ENCODE data around the gene DKC1.
A peak's percentile ranks its signal among the peaks of the same experiment; 100 is the strongest.

The DKC1 gene

DNA sequence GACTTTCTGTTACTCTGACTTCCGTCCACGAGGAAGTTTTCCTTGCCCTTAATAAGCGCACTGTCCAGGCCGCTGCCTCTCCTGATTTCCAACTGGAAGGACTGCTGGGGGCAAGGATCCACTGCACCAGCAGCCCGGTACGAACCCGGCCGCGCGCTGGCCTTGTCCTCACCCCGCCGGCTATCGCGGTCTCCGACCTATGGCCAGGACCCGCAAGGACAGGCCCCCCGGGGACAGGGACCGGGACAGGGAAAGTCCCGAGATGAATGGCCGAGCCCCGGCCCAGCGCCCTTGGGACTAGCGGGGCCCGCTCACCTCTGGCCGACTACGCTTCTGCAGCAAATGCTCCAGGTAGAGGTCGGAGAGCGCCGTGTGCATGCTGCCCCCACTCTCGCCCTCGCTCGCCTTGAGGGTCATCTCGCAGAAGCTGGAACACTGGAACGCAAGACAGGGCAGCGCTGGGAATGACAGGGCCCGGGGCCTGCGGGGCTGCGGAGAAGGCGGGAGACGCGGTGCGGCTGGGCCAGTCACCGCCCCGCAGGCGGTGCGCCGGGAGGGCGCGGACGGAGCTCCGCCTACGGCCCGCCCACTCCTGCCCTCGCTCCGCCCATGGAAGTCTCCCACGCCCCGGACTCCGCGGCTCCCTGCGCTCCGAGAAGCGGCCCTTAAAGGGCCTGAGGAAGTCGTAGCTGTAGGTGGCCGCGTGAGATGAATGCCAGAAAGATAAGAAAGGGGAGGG is 42.5 kb downstream of the DKC1 start, which contains the start of gene MPP1:
Gene MPP1, minus strand, starts transcription at position 529 of the 739 bp plus-strand sequence. Its CDS starts 112 bp downstream, at position 417.
- H3K9ac ChIP-seq (ENCODE audit: insufficient read length, low read depth): peak within 1 kb of the TSS; percentile 61
- peak; percentile 33 for DNase-seq (ENCODE audit: low read depth, low spot score)
- peak within 1 kb of the TSS; percentile 51 for H3K4me3 ChIP-seq (ENCODE audit: insufficient read length, low read depth)
- TF ChIP-seq YY1 (IDR thresholded peaks at IDR 0.05; ENCODE audit: insufficient read depth, insufficient read length): no peak
- no peak for TF ChIP-seq ZNF274 (IDR thresholded peaks at IDR 0.05; ENCODE audit: low read depth, low read length)
- TF ChIP-seq SUZ12 (IDR thresholded peaks at IDR 0.05; ENCODE audit: extremely low read depth, insufficient read depth, insufficient read length): no peak
- no peaks in the 10 kb centered on the region for H3K4me1 ChIP-seq (ENCODE audit: insufficient read depth, insufficient read length)
- no peaks in the 10 kb centered on the region for H3K27me3 ChIP-seq (ENCODE audit: insufficient read depth, insufficient read length)
- H3K9me3 ChIP-seq (ENCODE audit: insufficient read depth, low read length): no peaks in the 10 kb centered on the region; the same call in 1 of the 2 replicates
- no peaks in the 10 kb centered on the region for H3K36me3 ChIP-seq (ENCODE audit: insufficient read depth, insufficient read length, low read length)

DNA sequence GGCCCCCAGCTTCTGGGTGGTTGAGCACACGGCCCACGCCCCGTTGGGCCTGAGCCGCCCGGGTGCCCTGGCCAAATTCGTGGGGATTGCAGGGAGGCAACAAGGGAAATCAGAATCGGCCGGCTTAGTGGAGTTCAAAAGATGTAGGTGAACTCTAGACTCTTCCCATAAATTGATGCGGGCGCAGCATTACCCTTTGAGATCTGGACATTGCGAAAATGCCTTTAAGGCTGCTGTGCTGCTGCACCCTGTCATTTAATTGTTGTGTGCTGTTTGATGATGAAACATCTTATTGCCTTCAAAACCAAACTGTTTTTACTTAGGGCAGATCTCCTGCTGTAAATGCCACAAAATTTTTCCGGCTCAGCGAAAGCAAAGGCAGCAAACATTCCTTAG is 43.0 kb downstream of the DKC1 start:
- H3K4me3 ChIP-seq (ENCODE audit: insufficient read length, low read depth): peak overlapping the region; percentile 51
- H3K36me3 ChIP-seq (ENCODE audit: insufficient read depth, insufficient read length, low read length): no peaks in the 10 kb centered on the region
- H3K4me1 ChIP-seq (ENCODE audit: insufficient read depth, insufficient read length): no peaks in the 10 kb centered on the region
- no peak for DNase-seq (ENCODE audit: low read depth, low spot score)
- no peaks in the 10 kb centered on the region for H3K27me3 ChIP-seq (ENCODE audit: insufficient read depth, insufficient read length)
- no peak overlapping the region for H3K9ac ChIP-seq (ENCODE audit: insufficient read length, low read depth)
- H3K9me3 ChIP-seq (ENCODE audit: insufficient read depth, low read length): no peaks in the 10 kb centered on the region; the same call in 1 of the 2 replicates
- TF ChIP-seq YY1 (IDR thresholded peaks at IDR 0.05; ENCODE audit: insufficient read depth, insufficient read length) (no peak), ZNF274 (IDR thresholded peaks at IDR 0.05; ENCODE audit: low read depth, low read length) (no peak), SUZ12 (IDR thresholded peaks at IDR 0.05; ENCODE audit: extremely low read depth, insufficient read depth, insufficient read length) (no peak)

DNA sequence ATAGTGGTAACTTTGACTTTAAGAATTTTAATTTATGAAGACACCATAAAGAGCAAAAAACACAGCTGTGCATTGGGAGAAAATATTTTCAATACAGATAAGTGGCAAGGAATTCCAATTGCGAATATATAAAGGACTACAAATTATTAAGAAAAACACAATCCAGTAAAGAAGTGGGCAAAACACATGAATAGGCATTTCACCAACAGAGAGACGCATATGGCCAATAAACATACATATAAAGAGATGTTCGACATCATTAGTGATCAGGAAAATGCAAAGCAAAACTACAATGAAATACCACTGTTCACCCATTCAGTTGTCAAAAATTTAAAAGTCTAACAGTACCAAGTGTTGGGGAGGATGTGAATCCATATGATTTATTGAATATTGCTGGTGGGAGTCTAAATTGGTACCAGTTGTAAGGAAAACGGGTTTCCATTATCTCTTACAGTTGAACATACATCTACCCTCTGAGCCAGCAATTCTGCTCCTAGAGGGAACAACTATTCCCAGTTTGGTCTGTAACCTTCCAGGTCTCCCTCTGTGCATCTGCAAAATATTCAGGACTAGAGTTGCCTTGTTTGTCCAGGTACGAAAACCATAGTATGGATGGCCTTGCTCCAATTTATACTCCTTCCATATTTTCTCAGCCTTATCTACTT is 44.3 kb downstream of the DKC1 start:
- H3K4me3 ChIP-seq (ENCODE audit: insufficient read length, low read depth): no peak overlapping the region
- no peaks in the 10 kb centered on the region for H3K4me1 ChIP-seq (ENCODE audit: insufficient read depth, insufficient read length)
- DNase-seq (ENCODE audit: low read depth, low spot score): no peak
- H3K36me3 ChIP-seq (ENCODE audit: insufficient read depth, insufficient read length, low read length): no peaks in the 10 kb centered on the region
- TF ChIP-seq YY1 (IDR thresholded peaks at IDR 0.05; ENCODE audit: insufficient read depth, insufficient read length) (no peak), ZNF274 (IDR thresholded peaks at IDR 0.05; ENCODE audit: low read depth, low read length) (no peak), SUZ12 (IDR thresholded peaks at IDR 0.05; ENCODE audit: extremely low read depth, insufficient read depth, insufficient read length) (no peak)
- no peaks in the 10 kb centered on the region; the same call in 1 of the 2 replicates for H3K9me3 ChIP-seq (ENCODE audit: insufficient read depth, low read length)
- no peak overlapping the region for H3K9ac ChIP-seq (ENCODE audit: insufficient read length, low read depth)
- H3K27me3 ChIP-seq (ENCODE audit: insufficient read depth, insufficient read length): no peaks in the 10 kb centered on the region

DNA sequence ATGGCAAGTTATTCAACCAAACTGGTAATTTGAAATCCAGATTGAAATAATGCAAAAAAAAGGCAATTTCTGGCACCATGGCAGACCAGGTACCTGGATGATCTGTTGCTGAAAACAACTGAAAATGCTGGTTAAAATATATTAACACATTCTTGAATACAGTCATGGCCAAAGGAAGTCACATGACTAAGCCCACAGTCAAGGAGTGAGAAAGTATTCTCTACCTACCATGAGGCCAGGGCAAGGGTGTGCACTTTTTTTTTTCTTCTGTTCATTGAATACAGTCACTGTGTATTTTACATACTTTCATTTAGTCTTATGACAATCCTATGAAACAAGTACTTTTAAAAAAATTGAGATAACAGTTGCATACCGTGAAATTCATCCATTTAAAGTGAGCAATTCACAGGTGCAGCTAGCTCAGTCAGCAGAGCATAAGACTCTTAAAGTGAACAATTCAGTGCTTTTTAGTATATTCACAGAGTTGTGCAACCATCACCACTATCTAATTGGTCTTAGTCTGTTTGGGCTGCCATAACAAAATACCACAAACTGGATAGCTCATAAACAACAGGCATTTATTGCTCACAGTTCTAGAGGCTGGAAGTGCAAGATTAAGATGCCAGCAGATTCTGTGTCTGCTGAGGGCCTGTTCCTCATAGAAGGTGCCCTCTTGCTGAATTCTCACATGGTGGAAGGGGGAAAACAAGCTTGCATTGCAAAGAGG is 47.4 kb downstream of the DKC1 start:
- no peaks in the 10 kb centered on the region; the same call in 1 of the 2 replicates for H3K9me3 ChIP-seq (ENCODE audit: insufficient read depth, low read length)
- DNase-seq (ENCODE audit: low read depth, low spot score): no peak
- H3K36me3 ChIP-seq (ENCODE audit: insufficient read depth, insufficient read length, low read length): no peaks in the 10 kb centered on the region
- TF ChIP-seq ZNF274 (IDR thresholded peaks at IDR 0.05; ENCODE audit: low read depth, low read length) (no peak), YY1 (IDR thresholded peaks at IDR 0.05; ENCODE audit: insufficient read depth, insufficient read length) (no peak), SUZ12 (IDR thresholded peaks at IDR 0.05; ENCODE audit: extremely low read depth, insufficient read depth, insufficient read length) (no peak)
- no peaks in the 10 kb centered on the region for H3K27me3 ChIP-seq (ENCODE audit: insufficient read depth, insufficient read length)
- H3K9ac ChIP-seq (ENCODE audit: insufficient read length, low read depth): no peak overlapping the region
- no peak overlapping the region for H3K4me3 ChIP-seq (ENCODE audit: insufficient read length, low read depth)
- no peaks in the 10 kb centered on the region for H3K4me1 ChIP-seq (ENCODE audit: insufficient read depth, insufficient read length)

DNA sequence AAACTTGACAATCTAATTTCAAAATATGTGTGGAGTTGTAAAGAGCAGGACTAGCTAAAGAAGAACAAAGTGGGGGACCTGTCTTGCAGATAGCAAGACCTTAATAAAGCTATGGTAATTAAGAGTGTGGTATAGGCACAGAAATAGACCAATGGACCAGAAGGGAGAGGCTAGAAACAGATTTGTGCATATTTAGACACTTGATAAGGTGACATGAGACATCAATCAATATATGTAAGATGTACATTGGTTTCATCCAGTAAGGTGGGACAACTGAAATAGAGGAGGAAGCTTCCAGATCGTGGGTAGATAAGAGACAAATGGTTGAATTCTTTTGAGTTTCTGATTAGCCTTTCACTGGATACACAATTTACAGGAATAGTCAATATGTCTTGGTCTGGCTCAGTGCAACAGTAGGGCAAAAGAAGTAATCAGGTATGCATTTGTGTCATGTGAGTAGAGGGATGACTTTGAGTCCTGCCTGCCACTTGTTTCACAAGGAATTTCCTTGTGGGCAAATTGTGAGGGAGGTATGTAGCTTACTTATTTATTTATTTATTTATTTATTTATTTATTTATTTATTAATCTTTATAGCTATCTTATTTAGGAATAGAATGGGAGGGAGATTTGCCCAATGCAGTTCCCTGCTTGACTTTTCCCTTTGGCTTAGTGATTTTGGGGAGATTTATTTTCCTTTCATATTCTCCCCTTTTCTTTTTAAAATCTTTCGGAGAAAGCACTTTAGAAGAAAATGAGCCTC is 49.9 kb downstream of the DKC1 start:
- H3K36me3 ChIP-seq (ENCODE audit: insufficient read depth, insufficient read length, low read length): no peaks in the 10 kb centered on the region
- no peaks in the 10 kb centered on the region for H3K9me3 ChIP-seq (ENCODE audit: insufficient read depth, low read length)
- no peak overlapping the region for H3K4me3 ChIP-seq (ENCODE audit: insufficient read length, low read depth)
- no peaks in the 10 kb centered on the region for H3K4me1 ChIP-seq (ENCODE audit: insufficient read depth, insufficient read length)
- DNase-seq (ENCODE audit: low read depth, low spot score): no peak
- no peak overlapping the region for H3K9ac ChIP-seq (ENCODE audit: insufficient read length, low read depth)
- H3K27me3 ChIP-seq (ENCODE audit: insufficient read depth, insufficient read length): no peaks in the 10 kb centered on the region
- no peak for TF ChIP-seq SUZ12 (IDR thresholded peaks at IDR 0.05; ENCODE audit: extremely low read depth, insufficient read depth, insufficient read length)
- no peak for TF ChIP-seq ZNF274 (IDR thresholded peaks at IDR 0.05; ENCODE audit: low read depth, low read length)
- TF ChIP-seq YY1 (IDR thresholded peaks at IDR 0.05; ENCODE audit: insufficient read depth, insufficient read length): no peak

DNA sequence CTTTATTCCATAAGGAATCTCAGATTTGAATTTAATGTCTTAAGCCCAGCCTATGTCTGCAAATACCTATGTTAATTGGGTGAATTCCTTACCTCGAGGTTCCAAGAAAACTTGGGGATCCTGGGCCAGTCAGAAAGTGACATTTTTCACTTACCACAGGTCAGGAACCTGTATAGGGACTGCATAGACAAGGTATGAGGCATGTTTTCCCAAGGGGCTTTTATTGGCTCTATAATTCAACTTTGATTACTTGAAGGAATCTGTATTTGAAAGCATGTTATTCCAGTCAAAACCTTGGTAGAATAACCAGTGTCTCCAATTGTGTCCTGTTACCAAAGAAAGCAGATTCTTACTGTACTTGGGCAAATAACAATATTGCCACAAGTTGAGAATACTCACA is 51.1 kb downstream of the DKC1 start:
- Histone ChIP-seq H3K4me1 (ENCODE audit: insufficient read depth, insufficient read length) (no peaks in the 10 kb centered on the region), H3K9ac (ENCODE audit: insufficient read length, low read depth) (no peak overlapping the region), H3K36me3 (ENCODE audit: insufficient read depth, insufficient read length, low read length) (no peaks in the 10 kb centered on the region), H3K27me3 (ENCODE audit: insufficient read depth, insufficient read length) (no peaks in the 10 kb centered on the region), H3K9me3 (ENCODE audit: insufficient read depth, low read length) (no peaks in the 10 kb centered on the region), H3K4me3 (ENCODE audit: insufficient read length, low read depth) (no peak overlapping the region)
- no peak for DNase-seq (ENCODE audit: low read depth, low spot score)
- TF ChIP-seq YY1 (IDR thresholded peaks at IDR 0.05; ENCODE audit: insufficient read depth, insufficient read length): no peak
